ENCODE results near the gene LAIR1.
"Not testable (repeated sequence)": the region's sequence is repeated elsewhere in the genome, so short reads cannot be mapped to it uniquely, and the experiment has no call there.

The LAIR1 gene

DNA sequence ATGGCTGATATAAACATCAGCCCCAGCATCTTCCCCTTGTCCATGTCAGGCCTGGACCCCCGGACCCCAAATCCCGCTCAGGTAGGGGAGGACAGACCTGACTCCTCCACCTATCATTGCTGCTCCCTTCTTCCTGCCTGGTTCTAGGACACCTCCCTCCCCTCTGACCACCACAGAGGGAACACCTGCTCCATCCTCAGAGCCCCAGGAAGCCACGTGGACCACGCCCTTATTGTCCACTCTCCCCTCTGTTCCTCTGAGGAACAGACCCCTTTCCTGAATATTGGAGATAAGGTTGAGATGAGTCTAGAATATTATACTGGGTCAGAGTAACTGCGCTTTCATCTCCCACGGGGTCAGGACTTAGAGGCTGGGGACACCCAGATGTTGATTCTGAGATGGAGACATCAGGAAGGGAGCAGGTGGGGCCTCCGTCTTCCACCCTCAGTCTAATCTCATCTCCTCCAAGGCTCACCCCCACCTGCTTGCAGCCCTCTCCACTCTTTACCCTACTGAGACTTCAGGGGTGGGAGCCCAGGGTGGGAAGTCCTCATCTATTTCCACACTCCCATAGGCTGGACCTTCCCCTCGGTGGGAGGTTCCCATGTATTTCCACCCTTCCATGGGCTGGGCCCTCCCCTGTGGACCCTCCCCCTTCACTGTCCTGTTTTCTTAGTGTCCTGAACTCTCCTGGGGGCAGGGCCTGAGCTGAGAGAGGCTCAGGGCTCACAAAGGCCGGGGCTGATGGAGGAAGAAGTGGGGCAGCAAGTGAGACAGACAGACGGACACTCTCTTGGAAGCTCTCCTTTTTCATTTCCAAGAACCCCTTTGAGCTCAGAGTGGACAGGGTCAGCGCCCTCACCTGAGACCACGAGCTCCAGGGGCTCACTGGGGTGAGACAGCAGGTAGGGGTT lies 28.5 kb downstream of the LAIR1 start:
- TF ChIP-seq, protein P1, sequence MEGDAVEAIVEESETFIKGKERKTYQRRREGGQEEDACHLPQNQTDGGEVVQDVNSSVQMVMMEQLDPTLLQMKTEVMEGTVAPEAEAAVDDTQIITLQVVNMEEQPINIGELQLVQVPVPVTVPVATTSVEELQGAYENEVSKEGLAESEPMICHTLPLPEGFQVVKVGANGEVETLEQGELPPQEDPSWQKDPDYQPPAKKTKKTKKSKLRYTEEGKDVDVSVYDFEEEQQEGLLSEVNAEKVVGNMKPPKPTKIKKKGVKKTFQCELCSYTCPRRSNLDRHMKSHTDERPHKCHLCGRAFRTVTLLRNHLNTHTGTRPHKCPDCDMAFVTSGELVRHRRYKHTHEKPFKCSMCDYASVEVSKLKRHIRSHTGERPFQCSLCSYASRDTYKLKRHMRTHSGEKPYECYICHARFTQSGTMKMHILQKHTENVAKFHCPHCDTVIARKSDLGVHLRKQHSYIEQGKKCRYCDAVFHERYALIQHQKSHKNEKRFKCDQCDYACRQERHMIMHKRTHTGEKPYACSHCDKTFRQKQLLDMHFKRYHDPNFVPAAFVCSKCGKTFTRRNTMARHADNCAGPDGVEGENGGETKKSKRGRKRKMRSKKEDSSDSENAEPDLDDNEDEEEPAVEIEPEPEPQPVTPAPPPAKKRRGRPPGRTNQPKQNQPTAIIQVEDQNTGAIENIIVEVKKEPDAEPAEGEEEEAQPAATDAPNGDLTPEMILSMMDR (conservative IDR thresholded peaks at IDR 0.05): no peak
- TF ChIP-seq ZFX (IDR thresholded peaks at IDR 0.05): no peak
- no peak overlapping the region for H3K27ac ChIP-seq

DNA sequence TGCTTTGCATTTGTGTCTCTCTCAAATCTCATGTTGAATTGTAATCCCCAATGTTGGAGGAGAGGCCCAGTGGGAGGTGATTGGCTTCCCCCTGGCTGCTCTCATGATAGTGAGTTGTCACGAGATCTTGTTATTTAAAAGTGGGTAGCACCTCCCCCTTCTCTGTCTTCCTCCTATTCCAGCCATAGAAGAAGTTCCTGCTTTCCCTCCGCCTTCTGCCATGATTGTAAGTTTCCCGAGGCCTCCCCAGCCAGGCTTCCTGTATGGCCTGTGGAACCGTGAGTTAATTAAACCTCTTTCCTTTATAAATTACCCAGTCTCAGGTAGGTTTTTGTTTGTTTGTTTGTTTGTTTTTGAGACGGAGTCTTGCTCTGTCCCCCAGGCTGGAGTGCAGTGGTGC lies 29.6 kb downstream of the LAIR1 start:
- H3K27ac ChIP-seq: no peak overlapping the region
- TF ChIP-seq, protein P1 (conservative IDR thresholded peaks at IDR 0.05): no peak
- no peak for TF ChIP-seq ZFX (IDR thresholded peaks at IDR 0.05)

DNA sequence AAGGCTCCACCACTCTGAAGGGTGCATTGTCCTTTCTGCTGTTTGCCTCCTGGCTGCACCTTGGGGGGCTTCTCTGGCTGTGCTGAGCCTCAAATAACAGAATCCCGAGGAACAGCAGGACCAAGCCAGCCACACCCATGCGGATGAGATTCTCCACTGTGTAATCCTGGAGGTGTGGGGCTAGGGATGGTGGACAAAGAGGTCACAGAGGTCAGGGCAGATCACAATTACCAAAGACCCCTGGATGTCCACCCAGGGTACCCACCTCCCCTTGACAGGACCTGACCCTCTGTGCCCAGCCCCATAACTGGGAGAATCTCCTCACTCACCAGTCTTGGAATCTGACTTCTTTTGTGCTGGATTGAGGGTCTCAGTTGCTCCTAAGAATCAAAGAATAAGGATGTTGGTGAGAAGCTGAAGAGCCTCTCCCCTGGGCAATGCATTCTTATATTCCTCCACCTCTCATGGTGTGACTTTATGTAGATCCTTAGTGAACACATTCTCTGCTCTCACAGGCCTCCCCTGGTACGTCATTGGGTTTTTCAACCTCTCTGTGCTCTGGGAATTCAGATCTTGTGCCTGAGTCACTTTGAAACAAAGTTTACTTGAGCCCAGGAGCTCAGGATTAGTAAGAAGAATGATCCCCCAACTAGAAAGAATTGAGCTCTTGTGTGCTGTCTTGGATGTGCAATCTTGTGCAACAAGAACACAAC lies 31.0 kb downstream of the LAIR1 start:
- TF ChIP-seq ZFX (IDR thresholded peaks at IDR 0.05): no peak
- TF ChIP-seq, protein P1 (conservative IDR thresholded peaks at IDR 0.05): no peak
- H3K27ac ChIP-seq: no peak overlapping the region

DNA sequence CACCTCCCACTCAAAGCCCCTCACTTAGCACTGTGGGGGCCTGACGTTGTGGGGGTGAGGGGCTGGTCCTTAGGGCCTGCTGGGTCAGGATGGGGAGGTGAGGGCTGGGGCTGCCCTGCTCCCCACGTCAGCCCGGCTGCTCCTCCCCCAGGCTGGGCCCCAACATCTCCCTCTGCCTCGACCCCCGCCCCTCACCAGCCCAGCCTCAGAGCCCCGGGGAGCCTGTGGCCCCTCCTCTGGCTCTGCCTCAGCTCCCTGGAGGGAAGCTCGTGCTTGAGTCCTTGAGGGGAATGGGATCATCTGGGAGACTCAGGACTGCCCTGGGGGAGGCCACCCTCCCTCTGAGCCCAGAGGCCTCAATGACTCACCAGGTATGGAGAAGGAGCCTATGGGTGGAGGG lies 32.6 kb downstream of the LAIR1 start:
- H3K27ac ChIP-seq: no peak overlapping the region
- no peak for TF ChIP-seq ZFX (IDR thresholded peaks at IDR 0.05)
- TF ChIP-seq, protein P1 (conservative IDR thresholded peaks at IDR 0.05): no peak

DNA sequence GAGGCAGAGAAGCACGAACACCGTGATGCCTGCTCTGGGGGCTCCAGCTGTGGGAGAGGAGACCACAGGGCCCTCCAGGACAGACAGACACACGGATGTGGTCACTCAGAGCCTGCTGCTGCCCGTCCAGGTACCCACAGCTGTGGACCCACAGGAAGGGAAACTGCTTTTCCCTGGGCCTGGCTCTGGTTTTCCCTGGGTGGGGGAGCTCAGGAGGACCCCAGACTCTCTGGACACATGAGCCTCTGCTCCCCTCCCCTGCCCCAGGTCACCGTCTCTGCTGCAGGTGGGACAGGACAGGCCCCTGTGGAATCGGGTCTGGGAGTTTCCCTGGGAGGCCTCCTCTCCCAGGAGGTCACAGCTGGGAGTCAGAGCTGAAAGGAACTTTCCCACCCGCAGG lies 33.1 kb downstream of the LAIR1 start:
- TF ChIP-seq, protein P1 (conservative IDR thresholded peaks at IDR 0.05): no peak
- TF ChIP-seq ZFX (IDR thresholded peaks at IDR 0.05): no peak
- H3K27ac ChIP-seq: no peak overlapping the region

DNA sequence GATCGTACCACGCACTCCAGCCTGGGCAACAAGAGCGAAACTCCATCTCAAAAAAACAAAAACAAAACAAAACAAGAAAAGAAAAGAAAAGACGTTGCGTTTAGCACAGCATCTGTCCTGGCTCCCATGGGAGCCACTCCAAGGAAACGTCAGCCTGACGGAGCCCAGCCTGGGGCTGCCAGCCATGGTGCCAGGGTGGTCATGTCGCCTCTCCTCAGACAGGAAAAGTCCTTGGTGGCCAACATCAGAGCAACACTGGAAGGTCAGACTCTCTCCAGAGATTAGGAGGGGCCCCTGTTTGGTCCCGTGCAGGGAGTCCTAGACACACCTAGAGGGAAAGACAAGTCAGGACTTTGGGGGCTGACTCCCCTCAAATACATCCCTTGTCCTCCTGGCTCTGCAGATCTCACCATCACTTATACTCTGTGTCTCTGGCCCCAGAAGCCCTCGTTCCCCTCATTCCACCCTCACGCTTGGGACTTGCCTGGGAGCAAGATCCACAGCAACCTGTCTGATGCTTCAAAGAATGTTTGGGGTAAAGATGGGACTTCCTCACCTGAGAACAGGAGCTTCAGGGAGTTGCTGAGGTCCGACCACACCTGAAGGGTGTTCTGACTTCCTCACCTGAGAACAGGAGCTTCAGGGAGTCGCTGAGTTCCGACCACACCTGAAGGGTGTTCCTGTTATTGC lies 35.1 kb downstream of the LAIR1 start:
- TF ChIP-seq, protein P1 (conservative IDR thresholded peaks at IDR 0.05): no peak
- no peak for TF ChIP-seq ZFX (IDR thresholded peaks at IDR 0.05)
- no peak overlapping the region for H3K27ac ChIP-seq

DNA sequence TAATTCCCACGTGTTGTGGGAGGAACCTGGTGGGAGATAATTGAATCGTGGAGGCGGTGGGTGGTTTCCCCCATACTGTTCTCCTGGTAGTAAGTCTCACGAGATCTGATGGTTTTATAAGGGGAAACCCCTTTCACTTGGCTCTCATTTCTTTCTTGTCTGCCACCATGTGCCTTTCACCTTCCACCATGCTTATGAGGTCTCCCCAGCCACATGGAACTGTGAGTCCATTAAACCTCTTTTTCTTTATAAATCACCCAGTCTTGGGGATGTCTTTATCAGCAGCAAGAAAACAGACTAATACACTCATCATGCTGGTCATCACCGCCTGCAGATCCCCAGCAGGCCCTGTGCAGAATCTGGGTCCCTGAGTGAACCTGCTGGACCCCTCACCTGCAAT lies 36.0 kb downstream of the LAIR1 start:
- H3K27ac ChIP-seq: not testable (repeated sequence)
